ENCODE measurements around the gene FBH1.

- TF ChIP-seq POLR2AphosphoS5 (IDR thresholded peaks at IDR 0.05; ENCODE audit: control insufficient read depth, insufficient read depth, low read depth, low read length) (no peak), GTF2A2 (tag; IDR thresholded peaks at IDR 0.05) (no peak), SRF (CRISPR knock-in tag; IDR thresholded peaks at IDR 0.05) (no peak)
Observed at GRCh38 chr10:5985029-5985428, 95.0 kb downstream of the FBH1 start.

All from K562 (cell line).